C4-2B (cell line): ENCODE results near the gene TEX52.
"Not testable (repeated sequence)": the region's sequence is repeated elsewhere in the genome, so short reads cannot be mapped to it uniquely, and the experiment has no call there.

ENCODE experiments used
- H3K27ac ChIP-seq: fragments of 450-650 bp; 2 replicates; pipeline ENCODE4 v1.5.1; 2017
- ZFX ChIP-seq: fragments of 450-650 bp; IDR thresholded peaks from 2 replicates; pipeline ENCODE4 v1.6.1; 2017
- TF ChIP-seq, protein P1 (sequence below): fragments of 450-650 bp; conservative IDR thresholded peaks from 2 replicates; pipeline ENCODE4 v1.5.1; 2017; ENCODE audit warnings: mild to moderate bottlenecking

TEX52 gene

DNA sequence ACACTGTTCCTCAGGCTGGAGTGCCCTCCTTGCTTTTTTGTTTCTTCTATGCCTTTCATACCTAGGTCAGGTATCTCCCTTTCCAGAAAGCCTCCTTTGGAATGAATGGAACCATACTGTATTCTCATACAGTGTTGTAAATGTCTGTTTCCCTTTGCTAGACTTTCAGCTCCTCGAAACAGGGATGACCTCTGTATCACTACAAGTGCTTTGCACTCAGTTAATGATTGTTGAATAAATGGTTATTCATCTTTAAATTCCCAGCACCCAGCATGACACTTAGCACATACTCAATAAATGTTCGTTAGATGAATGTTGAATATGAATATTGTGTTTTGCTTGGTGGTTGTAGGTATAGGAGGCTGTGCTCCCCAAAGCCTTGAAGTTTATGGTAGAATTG is 28.0 kb upstream of the TEX52 start:
- no peak overlapping the region for H3K27ac ChIP-seq
- no peak for TF ChIP-seq ZFX
- TF ChIP-seq, protein P1, sequence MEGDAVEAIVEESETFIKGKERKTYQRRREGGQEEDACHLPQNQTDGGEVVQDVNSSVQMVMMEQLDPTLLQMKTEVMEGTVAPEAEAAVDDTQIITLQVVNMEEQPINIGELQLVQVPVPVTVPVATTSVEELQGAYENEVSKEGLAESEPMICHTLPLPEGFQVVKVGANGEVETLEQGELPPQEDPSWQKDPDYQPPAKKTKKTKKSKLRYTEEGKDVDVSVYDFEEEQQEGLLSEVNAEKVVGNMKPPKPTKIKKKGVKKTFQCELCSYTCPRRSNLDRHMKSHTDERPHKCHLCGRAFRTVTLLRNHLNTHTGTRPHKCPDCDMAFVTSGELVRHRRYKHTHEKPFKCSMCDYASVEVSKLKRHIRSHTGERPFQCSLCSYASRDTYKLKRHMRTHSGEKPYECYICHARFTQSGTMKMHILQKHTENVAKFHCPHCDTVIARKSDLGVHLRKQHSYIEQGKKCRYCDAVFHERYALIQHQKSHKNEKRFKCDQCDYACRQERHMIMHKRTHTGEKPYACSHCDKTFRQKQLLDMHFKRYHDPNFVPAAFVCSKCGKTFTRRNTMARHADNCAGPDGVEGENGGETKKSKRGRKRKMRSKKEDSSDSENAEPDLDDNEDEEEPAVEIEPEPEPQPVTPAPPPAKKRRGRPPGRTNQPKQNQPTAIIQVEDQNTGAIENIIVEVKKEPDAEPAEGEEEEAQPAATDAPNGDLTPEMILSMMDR = no peak

GRCh38 chr12:2879853-2880252 is 23.0 kb upstream of the TEX52 start:
- no peak for TF ChIP-seq ZFX
- TF ChIP-seq, protein P1 = no peak
- no peak overlapping the region for H3K27ac ChIP-seq

GRCh38 chr12:2877953-2878732 is 21.3 kb upstream of the TEX52 start:
- no peak for TF ChIP-seq ZFX
- TF ChIP-seq, protein P1 = no peak
- H3K27ac ChIP-seq = peak overlapping the region; percentile 90

GRCh38 chr12:2877047-2877952 is 20.5 kb upstream of the TEX52 start, which contains the start of the genes FOXM1 and RHNO1:
Gene FOXM1, minus strand, starts transcription at chr12:2877174. Its CDS starts 2,696 bp downstream, at chr12:2874478.
Gene RHNO1, plus strand, starts transcription at chr12:2877223. Its CDS starts 8,144 bp downstream, at chr12:2885367.
- peak; percentile 75 for TF ChIP-seq ZFX
- TF ChIP-seq, protein P1 = no peak; the same call in 1 of the 2 replicates
- peak within 1 kb of the TSS; percentile 90 for H3K27ac ChIP-seq

GRCh38 chr12:2876431-2877046 is 19.7 kb upstream of the TEX52 start:
- H3K27ac ChIP-seq = peak overlapping the region; percentile 90
- TF ChIP-seq ZFX = peak; percentile 99
- TF ChIP-seq, protein P1 = no peak

- not testable (repeated sequence) for H3K27ac ChIP-seq
Measured at GRCh38 chr12:2868986-2869632, 12.3 kb upstream of the TEX52 start.

DNA sequence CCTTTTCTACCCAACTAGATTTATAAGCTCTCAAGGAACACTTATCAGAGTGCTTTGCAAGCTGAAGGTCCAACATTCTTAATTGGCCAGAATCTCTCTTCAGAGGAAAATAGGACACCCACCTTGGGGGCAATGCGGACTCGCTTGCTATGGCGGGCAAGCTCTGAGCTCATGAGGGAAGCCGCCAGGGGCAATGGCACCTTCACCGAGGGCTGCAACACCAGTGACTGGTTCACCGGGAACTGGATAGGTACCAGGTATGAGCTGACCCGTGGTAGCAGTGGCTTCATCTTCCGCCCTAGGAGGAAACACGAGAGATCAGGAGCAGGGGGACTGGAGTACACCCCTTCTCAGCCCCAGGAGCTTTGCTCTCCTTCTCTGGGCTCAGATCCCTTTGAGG is 7.4 kb upstream of the TEX52 start:
- no peak overlapping the region for H3K27ac ChIP-seq
- TF ChIP-seq, protein P1 = no peak
- no peak for TF ChIP-seq ZFX

- not testable (repeated sequence) for H3K27ac ChIP-seq
Measured at GRCh38 chr12:2863402-2863801, 6.6 kb upstream of the TEX52 start.
